Hematopoietic multipotent progenitor cell treated with erythropoietin and hydrocortisone succinate and interleukin-3 and kit ligand, for 6 days (in vitro differentiated cells): Measurements from ENCODE around the gene SUMO3.

Experiments used
- DNase-seq: peaks from one replicate; pipeline ENCODE4 v3.0.0-alpha.2; 2015

SUMO3 gene

GRCh38 chr21:44758781-44759627, 58.9 kb downstream of the SUMO3 start:
- no peak for DNase-seq

- no peak for DNase-seq
Measured at GRCh38 chr21:44758141-44758561, 59.7 kb downstream of the SUMO3 start.

- no peak for DNase-seq
Measured at GRCh38 chr21:44757731-44758130, 60.1 kb downstream of the SUMO3 start.

- DNase-seq, result no peak
Measured at GRCh38 chr21:44756423-44757185, 61.3 kb downstream of the SUMO3 start.
